IMR-90 (cell line): Measurements from ENCODE around the gene MSH3.

Source experiments
- CTCF ChIP-seq: conservative IDR thresholded peaks from 2 replicates; pipeline ENCODE4 v1.5.1; 2012; ENCODE audit warnings: mild to moderate bottlenecking, low read depth, low read length, improper control_type of control experiment
- ELK1 ChIP-seq: fragments of 150-350 bp; IDR thresholded peaks from 2 replicates; pipeline ENCODE4 v1.6.1; 2016; ENCODE audit warnings: low read depth, mild to moderate bottlenecking, low read length, moderate library complexity, borderline replicate concordance
- FOS ChIP-seq: fragments of 150-350 bp; IDR thresholded peaks from 2 replicates; pipeline ENCODE4 v1.6.1; 2016; ENCODE audit warnings: low read depth, low read length
- MAFK ChIP-seq: IDR thresholded peaks from 2 replicates; pipeline ENCODE4 v1.6.1; 2012; ENCODE audit warnings: low read depth, low read length, improper control_type of control experiment
- MAZ ChIP-seq: IDR thresholded peaks from 2 replicates; pipeline ENCODE4 v1.6.1; 2012; ENCODE audit warnings: low read depth, mild to moderate bottlenecking, low read length, improper control_type of control experiment, moderate library complexity, borderline replicate concordance
- POLR2A ChIP-seq: IDR thresholded peaks from 2 replicates; pipeline ENCODE4 v1.6.1; 2012; ENCODE audit warnings: mild to moderate bottlenecking, low read depth, low read length
- RAD21 ChIP-seq: IDR thresholded peaks from 2 replicates; pipeline ENCODE4 v1.6.1; 2012; ENCODE audit warnings: low read length, improper control_type of control experiment
- RCOR1 ChIP-seq: IDR thresholded peaks from 2 replicates; pipeline ENCODE4 v1.6.1; 2012; ENCODE audit warnings: mild to moderate bottlenecking, low read length, improper control_type of control experiment; ENCODE audit not compliant: insufficient replicate concordance
- RFX5 ChIP-seq: IDR thresholded peaks from 2 replicates; pipeline ENCODE4 v1.8.0; 2012; ENCODE audit warnings: low read depth, mild to moderate bottlenecking, low read length, moderate library complexity

GRCh38 chr5:80864706-80865435 is 210.4 kb downstream of the MSH3 start:
- TF ChIP-seq CTCF = no peak
- no peak for TF ChIP-seq RAD21
- TF ChIP-seq FOS = no peak
- no peak for TF ChIP-seq ELK1
- no peak for TF ChIP-seq POLR2A
- TF ChIP-seq MAZ = no peak
- TF ChIP-seq RFX5 = no peak
- TF ChIP-seq MAFK = no peak
- no peak for TF ChIP-seq RCOR1
